ENCODE measurements around the gene AURKB.

AURKB gene

DNA sequence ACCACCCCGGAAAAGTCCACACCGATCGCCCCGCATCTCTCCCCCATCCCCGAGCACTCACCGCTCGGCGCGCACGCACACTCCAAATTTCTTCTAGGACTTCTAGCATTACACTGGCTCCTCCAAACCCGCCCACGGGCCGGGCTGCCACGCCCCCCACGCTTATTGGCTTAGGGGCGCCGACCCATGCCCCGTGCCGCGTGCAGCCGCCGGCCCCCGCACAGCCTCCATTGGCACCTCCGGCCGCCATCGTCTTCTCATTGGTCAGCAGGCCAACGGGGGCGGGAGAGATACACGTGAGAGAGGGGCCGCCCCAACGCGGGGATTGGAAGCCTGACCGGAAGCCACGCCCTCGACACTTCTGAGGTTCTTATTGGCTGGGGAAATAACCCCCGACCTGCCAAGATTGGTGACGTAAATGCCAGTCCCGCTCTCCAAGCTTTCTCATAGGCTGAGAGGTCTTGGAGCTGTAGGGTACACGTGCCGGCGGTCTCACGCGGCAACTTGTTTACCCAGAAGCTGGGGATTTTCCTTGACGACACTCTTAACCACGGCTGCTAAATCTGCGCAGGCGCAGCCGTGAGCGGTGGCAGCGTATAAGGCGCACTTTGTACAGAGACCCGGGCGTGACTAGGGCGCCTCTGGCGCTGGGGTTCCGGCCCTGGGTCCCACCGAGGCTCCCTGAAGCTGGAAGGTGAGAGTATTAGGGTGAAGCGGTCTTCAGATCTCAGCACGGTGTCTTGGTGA lies 54.0 kb downstream of the AURKB start:
- Histone ChIP-seq H3K36me3 (ENCODE audit: control insufficient read depth, low read depth, low read length) (peaks cover 15% of the 10 kb centered on the region), H3K9ac (ENCODE audit: low read length) (peak overlapping the region; percentile 79), H3K4me3 (ENCODE audit: low read length) (peak overlapping the region; percentile 86), H3K4me1 (ENCODE audit: control insufficient read depth, low read depth, low read length) (peaks cover 33% of the 10 kb centered on the region), H3K9me3 (ENCODE audit: control insufficient read depth, low read depth, low read length) (no peaks in the 10 kb centered on the region), H3K27ac (ENCODE audit: low read length) (peak overlapping the region; percentile 69), H3K27me3 (ENCODE audit: control insufficient read depth, insufficient read depth, low read length) (no peaks in the 10 kb centered on the region)

DNA sequence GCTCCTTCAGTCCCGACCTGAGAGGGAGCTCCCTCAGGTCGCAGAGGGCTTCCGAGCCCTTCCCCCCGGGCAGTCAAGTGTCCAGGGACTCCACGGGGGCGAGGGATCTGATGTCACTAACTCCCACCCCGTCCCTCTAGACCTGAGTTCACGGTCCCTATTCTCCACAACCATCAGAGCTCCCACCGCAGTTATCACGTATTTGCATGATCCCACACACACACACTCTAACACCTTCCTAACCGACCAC lies 54.5 kb downstream of the AURKB start:
- peaks cover 10% of the 10 kb centered on the region for H3K36me3 ChIP-seq (ENCODE audit: control insufficient read depth, low read depth, low read length)
- peak overlapping the region; percentile 75 for H3K9ac ChIP-seq (ENCODE audit: low read length)
- H3K4me1 ChIP-seq (ENCODE audit: control insufficient read depth, low read depth, low read length), result peaks cover 34% of the 10 kb centered on the region
- no peaks in the 10 kb centered on the region for H3K9me3 ChIP-seq (ENCODE audit: control insufficient read depth, low read depth, low read length)
- no peaks in the 10 kb centered on the region for H3K27me3 ChIP-seq (ENCODE audit: control insufficient read depth, insufficient read depth, low read length)
- peak overlapping the region; percentile 86 for H3K4me3 ChIP-seq (ENCODE audit: low read length)
- no peak overlapping the region for H3K27ac ChIP-seq (ENCODE audit: low read length)

DNA sequence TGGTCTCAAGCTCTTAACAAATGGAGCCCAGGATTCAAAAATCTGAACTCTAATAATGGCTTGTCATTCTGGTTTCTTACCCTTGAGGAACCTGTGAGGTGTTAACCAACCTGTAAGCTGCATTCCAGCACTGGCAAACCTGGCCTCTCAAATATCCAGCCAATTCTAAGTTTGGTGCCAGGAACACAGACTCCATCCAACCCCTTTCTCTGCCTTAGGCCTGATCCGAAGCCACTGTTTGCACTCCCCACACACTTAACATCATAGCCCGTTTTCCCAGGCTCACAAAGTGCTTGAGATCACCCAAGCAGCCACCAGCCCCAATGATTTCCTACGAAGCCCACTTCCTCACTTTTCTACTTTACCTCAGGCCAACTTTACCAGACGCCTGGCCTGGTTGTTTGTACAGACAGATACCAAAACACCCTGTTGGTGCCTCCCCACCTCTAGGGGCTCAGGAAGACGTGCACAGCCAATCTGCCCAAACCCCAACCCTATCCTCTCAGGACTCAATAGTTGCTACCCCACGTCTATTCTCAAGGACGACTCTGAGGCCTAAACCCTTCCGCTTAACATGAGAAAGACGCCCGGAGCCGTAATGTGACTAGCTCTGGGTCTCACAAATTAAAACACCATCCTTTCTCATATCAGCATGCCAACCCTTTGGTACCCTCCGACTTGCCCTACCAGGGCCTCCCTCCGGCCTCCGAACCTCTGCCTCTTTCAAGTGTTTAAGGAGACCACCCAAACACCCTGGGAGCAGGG lies 55.0 kb downstream of the AURKB start:
- no peaks in the 10 kb centered on the region for H3K9me3 ChIP-seq (ENCODE audit: control insufficient read depth, low read depth, low read length)
- H3K36me3 ChIP-seq (ENCODE audit: control insufficient read depth, low read depth, low read length), result peaks cover 8% of the 10 kb centered on the region
- H3K27me3 ChIP-seq (ENCODE audit: control insufficient read depth, insufficient read depth, low read length), result no peaks in the 10 kb centered on the region
- no peak overlapping the region for H3K27ac ChIP-seq (ENCODE audit: low read length)
- peak overlapping the region; percentile 75 for H3K9ac ChIP-seq (ENCODE audit: low read length)
- peaks cover 38% of the 10 kb centered on the region for H3K4me1 ChIP-seq (ENCODE audit: control insufficient read depth, low read depth, low read length)
- peak overlapping the region; percentile 86 for H3K4me3 ChIP-seq (ENCODE audit: low read length)
